Liver (tissue), 3 donors: Measurements from ENCODE around the gene NHSL2.

Experiments used
- CTCF ChIP-seq: fragments of 150-350 bp; IDR thresholded peaks from 2 replicates; pipeline ENCODE4 v1.5.1; 2017; ENCODE audit warnings: improper control_type of control experiment, low read depth, low read length; ENCODE audit not compliant: missing input control
- JUND ChIP-seq, 2 donors: IDR thresholded peaks; 2 replicates each; pipeline ENCODE4 v1.6.1; 2016; ENCODE audit warnings: antibody characterized with exemption in 2 of 2
- RAD21 ChIP-seq, 2 donors: IDR thresholded peaks; 2 replicates each; pipeline ENCODE4 v1.6.1; 2016; ENCODE audit warnings: antibody characterized with exemption in 2 of 2, mild to moderate bottlenecking in 2 of 2
- REST ChIP-seq: IDR thresholded peaks from 2 replicates; pipeline ENCODE4 v1.6.1; 2016; ENCODE audit warnings: antibody characterized with exemption, mild to moderate bottlenecking
- YY1 ChIP-seq: IDR thresholded peaks from 2 replicates; pipeline ENCODE4 v1.6.1; 2016; ENCODE audit warnings: antibody characterized with exemption, mild to moderate bottlenecking
- ZBTB33 ChIP-seq: IDR thresholded peaks from 2 replicates; pipeline ENCODE4 v1.6.1; 2016; ENCODE audit warnings: antibody characterized with exemption
- donor health status: healthy.
- donor health status: healthy.

GRCh38 chrX:72181178-72182125, 270.8 kb downstream of the NHSL2 start, which contains the start of gene PIN4:
- no peak for TF ChIP-seq CTCF
- TF ChIP-seq RAD21 (IDR thresholded peaks at IDR 0.05) = peak in 1 of 2 donors; percentile 20
- no peak for TF ChIP-seq ZBTB33
- no peak for TF ChIP-seq REST
- TF ChIP-seq YY1 = peak; percentile 85
- no peak for TF ChIP-seq JUND (IDR thresholded peaks at IDR 0.05)
